GM10248 (cell line): Measurements from ENCODE around the gene LRRC26.

Source experiments
- CTCF ChIA-PET: fragments of 300-600 bp; sonication (Branson Sonifier 250); formaldehyde crosslinking; extraction: SDS; loops from one replicate; lab custom pipeline; 2021; ENCODE audit warnings: antibody characterized with exemption; lab: Yijun Ruan, JAX
- POLR2A ChIA-PET: fragments of 350-650 bp; sonication (Branson Sonifier 250); formaldehyde crosslinking; extraction: SDS; loops from one replicate; lab custom pipeline; 2020; ENCODE audit warnings: antibody characterized with exemption; lab: Yijun Ruan, JAX
- DNase-seq: peaks from one replicate; pipeline ENCODE4 v3.0.0; 2012; ENCODE audit errors: extremely low spot score
- CTCF ChIP-seq: IDR thresholded peaks from 2 replicates; pipeline ENCODE4 v1.5.1; 2012; ENCODE audit warnings: mild to moderate bottlenecking, low read depth; ENCODE audit errors: extremely low read depth, missing control alignments, control extremely low read depth

The LRRC26 gene

GRCh38 chr9:137134191-137134590, 35.7 kb downstream of the LRRC26 start:
- ChIA-PET POLR2A (no interaction called here), CTCF (no interaction called here)
- TF ChIP-seq CTCF = no peak
- no peak for DNase-seq

- CTCF ChIA-PET = interaction anchor here (0.7 to 2.6 kb wide), 9 partner anchors 11 to 293 kb away, joined by 3 to 19 read pairs (median 4); partner anchors contain the start of genes EXD3, RNF224 and TPRN
- TF ChIP-seq CTCF = no peak
- no peak for DNase-seq
- POLR2A ChIA-PET = interaction anchor here (0.9 to 1.6 kb wide), 6 partner anchors 21 to 114 kb away, joined by 3 to 15 read pairs (median 5); partner anchors contain the start of genes SSNA1, TPRN and TUBB4B
Measured at GRCh38 chr9:137130176-137130755, 39.6 kb downstream of the LRRC26 start.

GRCh38 chr9:137129456-137130175, 40.2 kb downstream of the LRRC26 start:
- POLR2A ChIA-PET = interaction anchor here (0.9 to 1.6 kb wide), 7 partner anchors 21 to 114 kb away, joined by 3 to 15 read pairs (median 4); partner anchors contain the start of genes MAN1B1, SSNA1, TPRN and TUBB4B
- DNase-seq = peak; percentile 93
- CTCF ChIA-PET = interaction anchor here (0.7 to 2.6 kb wide), 12 partner anchors 10 to 293 kb away, joined by 3 to 19 read pairs (median 4); partner anchors contain the start of genes ANAPC2, EXD3, RNF224 and TPRN
- TF ChIP-seq CTCF = no peak

GRCh38 chr9:137128862-137129455, 40.9 kb downstream of the LRRC26 start:
- no peak for TF ChIP-seq CTCF
- CTCF ChIA-PET = interaction anchor here (1.0 to 2.4 kb wide), 10 partner anchors 10 to 99 kb away, joined by 3 to 19 read pairs (median 4); partner anchors contain the start of genes ANAPC2, RNF224 and TPRN

GRCh38 chr9:137128158-137128861, 41.5 kb downstream of the LRRC26 start:
- ChIA-PET POLR2A (interaction anchor here (0.6 to 1.3 kb wide), 5 partner anchors 22 to 113 kb away, joined by 3 to 12 read pairs (median 8); partner anchors contain the start of genes MAN1B1 and TUBB4B), CTCF (interaction anchor here (1.0 to 2.5 kb wide), 4 partner anchors 33 to 109 kb away, joined by 3 to 13 read pairs (median 6); partner anchors contain the start of genes ANAPC2 and RNF224)
- DNase-seq = no peak
- no peak for TF ChIP-seq CTCF

More at GRCh38 chr9:137128862-137129455, 40.9 kb downstream of the LRRC26 start:
- DNase-seq = no peak
- POLR2A ChIA-PET = interaction anchor here (0.9 to 1.6 kb wide), 7 partner anchors 22 to 115 kb away, joined by 3 to 15 read pairs (median 4); partner anchors contain the start of genes MAN1B1, SSNA1, TPRN and TUBB4B
